K562 (cell line): Measurements from ENCODE around the gene TIMP4. TPM values are rescaled to one million over a fixed set of nuclear protein-coding genes. Genes with fewer than 3 reads are reported as not detected.

ENCODE experiments used
- ATAC-seq: fragments of 200-7000 bp; cut with Tn5 transposase; 3 replicates; pipeline ENCODE4 v1.9.1; 2020; ENCODE audit warnings: moderate library complexity
- BruUV-seq: library from RNA; stranded (reverse); fragments of 400-500 nt; replicated peaks from 2 replicates; lab custom pipeline; 2021; lab: Mats Ljungman, UMichigan
- CTCF ChIA-PET: fragments of 300-600 bp; formaldehyde crosslinking; extraction: SDS; loops from one replicate; lab custom pipeline; 2021; ENCODE audit warnings: low intra/inter-chr PET ratio; lab: Yijun Ruan, JAX
- POLR2A ChIA-PET: fragments of 300-600, 350-650 bp; sonication (Branson Sonifier 250); formaldehyde crosslinking; extraction: SDS; loops from one replicate; lab custom pipeline; 2021; ENCODE audit warnings: antibody characterized with exemption, inconsistent platforms; lab: Yijun Ruan, JAX
- DNase-seq, 4 experiments: peaks; one replicate each; pipeline versions ENCODE4 v3.0.0 to v3.0.0-alpha.2; 2011 to 2018; ENCODE audit warnings: low spot score in 3 of 4, mixed read lengths in 3 of 4; ENCODE audit errors: extremely low read depth in 1 of 4
- FAIRE-seq: peaks from 2 replicates; lab custom pipeline; 2011; peaks lifted over from hg19 to GRCh38; lab: Jason Lieb, UNC
- H2AFZ ChIP-seq: 2 replicates; pipeline ENCODE4 v1.6.0; 2011; ENCODE audit warnings: low read depth, low read length, control low read depth, inconsistent platforms
- H3K27ac ChIP-seq: fragments of 200-600 bp; 3 replicates; pipeline ENCODE4 v1.8.0; 2011; ENCODE audit warnings: low read depth, mild to moderate bottlenecking, control low read depth, inconsistent platforms, low read length, moderate library complexity, mixed read lengths; ENCODE audit errors: extremely low read depth
- H3K27me3 ChIP-seq, 2 experiments: fragments of 300-600 bp in 1 of 2; 2 replicates in 1 of 2; 3 replicates in 1 of 2; pipeline versions ENCODE4 v1.6.0 to v1.8.0; 2011; ENCODE audit warnings: inconsistent platforms in 2 of 2, low read length in 2 of 2, mild to moderate bottlenecking in 1 of 2, mixed read lengths in 1 of 2, moderate library complexity in 1 of 2; ENCODE audit not compliant: control insufficient read depth in 2 of 2, insufficient read depth in 2 of 2
- H3K36me3 ChIP-seq: fragments of 300-600 bp; 3 replicates; pipeline ENCODE4 v1.8.0; 2011; ENCODE audit warnings: mild to moderate bottlenecking, low read length, inconsistent platforms; ENCODE audit not compliant: control insufficient read depth, insufficient read depth
- H3K4me1 ChIP-seq, 2 experiments: fragments of 200-600 bp in 1 of 2; replicated peaks in 1 of 2; 2 replicates in 1 of 2; 3 replicates in 1 of 2; pipeline versions ENCODE4 v1.5.1 to v1.8.0; 2011; ENCODE audit warnings: inconsistent platforms in 2 of 2, low read length in 2 of 2, mild to moderate bottlenecking in 1 of 2, mixed read lengths in 1 of 2, moderate library complexity in 1 of 2; ENCODE audit not compliant: control insufficient read depth in 2 of 2, insufficient read depth in 2 of 2
- H3K4me2 ChIP-seq: 2 replicates; pipeline ENCODE4 v1.6.1; 2011; ENCODE audit warnings: low read length, control low read depth, inconsistent platforms, mixed read lengths; ENCODE audit not compliant: insufficient read depth
- H3K4me3 ChIP-seq: fragments of 200-600 bp; sonication (generic), shearing (Covaris generic); 2 replicates; pipeline ENCODE4 v1.5.1; 2016; ENCODE audit warnings: control low read depth, inconsistent platforms
- H3K79me2 ChIP-seq: fragments of 200-600 bp; 3 replicates; pipeline ENCODE4 v1.8.0; 2011; ENCODE audit warnings: low read length, inconsistent platforms; ENCODE audit not compliant: control insufficient read depth, insufficient read depth
- H3K9ac ChIP-seq, 2 experiments: 2 replicates each; pipeline versions ENCODE4 v1.6.0 to v1.6.1; 2011; ENCODE audit warnings: low read depth in 2 of 2, low read length in 2 of 2, control low read depth in 1 of 2, inconsistent platforms in 1 of 2, mild to moderate bottlenecking in 1 of 2, mixed read lengths in 1 of 2; ENCODE audit not compliant: insufficient read depth in 1 of 2
- H3K9me1 ChIP-seq: one replicate; pipeline ENCODE4 v1.6.0; 2011; ENCODE audit warnings: inconsistent platforms, mild to moderate bottlenecking, low read length, moderate library complexity; ENCODE audit not compliant: control insufficient read depth, insufficient read depth
- H3K9me3 ChIP-seq: replicated peaks from 2 replicates; pipeline ENCODE4 v1.5.1; 2011; ENCODE audit warnings: low read depth, low read length, inconsistent platforms; ENCODE audit not compliant: control insufficient read depth, insufficient read depth
- H4K20me1 ChIP-seq: replicated peaks from 2 replicates; pipeline ENCODE4 v1.6.1; 2011; ENCODE audit warnings: low read length, inconsistent platforms, mixed read lengths; ENCODE audit not compliant: control insufficient read depth, insufficient read depth
- FUS ChIP-seq: fragments of 200-400 bp; formaldehyde crosslinking; optimal IDR thresholded peaks from 2 replicates; pipeline ENCODE3; 2017; ENCODE audit warnings: low read depth, low read length
- HMGN3 ChIP-seq: IDR thresholded peaks from 2 replicates; pipeline ENCODE4 v1.6.1; 2011; ENCODE audit warnings: borderline replicate concordance, low read depth, mild to moderate bottlenecking, mixed read lengths, low read length; ENCODE audit not compliant: insufficient read length; ENCODE audit errors: extremely low read depth
- ZC3H11A ChIP-seq: IDR thresholded peaks from 2 replicates; pipeline ENCODE4 v1.6.1; 2012; ENCODE audit warnings: low read depth, low read length, improper control_type of control experiment
- ZFP1 ChIP-seq: fragments of 450-650 bp; formaldehyde crosslinking; IDR thresholded peaks from 2 replicates; pipeline ENCODE4 v1.4.0; 2020; ENCODE audit warnings: mild to moderate bottlenecking, mixed read lengths
- ZNF384 ChIP-seq: IDR thresholded peaks from 2 replicates; pipeline ENCODE4 v1.6.1; 2012; ENCODE audit warnings: low read depth, low read length, improper control_type of control experiment
- ZNF75A ChIP-seq: fragments of 450-650 bp; formaldehyde crosslinking; IDR thresholded peaks from 2 replicates; pipeline ENCODE4 v1.4.0; 2020; ENCODE audit warnings: mild to moderate bottlenecking
- in situ Hi-C: fragments of 300-500 bp; cut with MboI; formaldehyde crosslinking; loops from 4 replicates; pipeline ENCODE4 v1.15.0; 2018; ENCODE audit warnings: inconsistent platforms, mixed read lengths
- intact Hi-C: fragments of 100-400 bp; cut with micrococcal nuclease; formaldehyde crosslinking; loops from 2 replicates; pipeline ENCODE4 v1.14.2; 2022
- polyA plus RNA-seq, 8 experiments: library from polyadenylated mRNA; depleted of rRNA in 4 of 8; stranded (reverse) in 5 of 8; unstranded in 3 of 8; fragments of >200 nt; fragmentation: Nextera tagmentation in 2 of 8; fragmentation: Illumina TruSeq in 1 of 8; extraction: Ambion mirVana in 2 of 8; extraction: Trizol in 1 of 8; gene quantifications; 2 replicates each; pipeline versions ENCODE4 v1.2.1 to v1.2.3, GENCODE V29; 2011 to 2014; ENCODE audit warnings: inconsistent platforms in 1 of 8, missing spikeins in 1 of 8
- total RNA-seq, 7 experiments: library from RNA; depleted of rRNA in 6 of 7; stranded (reverse); fragments of >200 nt in 6 of 7; fragmentation: Illumina TruSeq in 2 of 7; extraction: Trizol in 2 of 7; gene quantifications; 2 replicates each; pipeline versions ENCODE4 v1.2.1 to v1.2.3, GENCODE V29; 2011 to 2021; ENCODE audit warnings: low replicate concordance in 1 of 7

Gene TIMP4
- total and polyA plus RNA-seq, 9 of the 15 experiments (the other 6 are each of a cell fraction or from before 2014, with no cell fraction given) = 0.03 to 0.07 TPM; not detected in 7

- TF ChIP-seq ZNF384 (no peak), FUS (no peak)
These were observed 2.9 kb downstream of the TIMP4 start (continued) for GRCh38 chr3:12155828-12156227.

GRCh38 chr3:12155264-12155663 lies 3.4 kb downstream of the TIMP4 start:
- H4K20me1 ChIP-seq = 0 out of 2 replicates have a peak, but pooled peaks cover 3% of the 10 kb centered on the region
- in situ Hi-C loops = no loop called here
- H3K36me3 ChIP-seq = no peaks in the 10 kb centered on the region
- H3K27me3 ChIP-seq = peaks cover 19 to 40% of the 10 kb centered on the region in 2 experiments; a peak in 4 of 5 replicates
- DNase-seq = no peak
- H3K27ac ChIP-seq = no peak overlapping the region
- CTCF ChIA-PET = no interaction called here
- H2AFZ ChIP-seq = no peak overlapping the region
- POLR2A ChIA-PET = interaction anchor here (0.8 kb wide), 1 partner anchor 746 kb away, joined by 3 read pairs; no protein-coding TSS in a partner anchor
- H3K79me2 ChIP-seq = no peaks in the 10 kb centered on the region
- no peak for FAIRE-seq
- H3K4me1 ChIP-seq = peaks cover 4 to 6% of the 10 kb centered on the region in 2 experiments; a peak in 2 of 5 replicates
- TF ChIP-seq ZC3H11A = no peak
- no peak for TF ChIP-seq HMGN3
- TF ChIP-seq ZNF75A (CRISPR knock-in tag) = no peak
- no peak for TF ChIP-seq ZFP1
- H3K9me1 ChIP-seq = no peaks in the 10 kb centered on the region
- no peak overlapping the region for H3K9ac ChIP-seq
- H3K9me3 ChIP-seq = no peaks in the 10 kb centered on the region
- intact Hi-C loops = no loop called here
- BruUV-seq = no TSS peak
- H3K4me3 ChIP-seq = no peak overlapping the region
- no peak overlapping the region for H3K4me2 ChIP-seq
- ATAC-seq = no peak
